ENCODE measurements around the gene MAIP1.

The MAIP1 gene

GRCh38 chr2:199992296-199992695, 36.9 kb downstream of the MAIP1 start:
- TF ChIP-seq, protein P1, sequence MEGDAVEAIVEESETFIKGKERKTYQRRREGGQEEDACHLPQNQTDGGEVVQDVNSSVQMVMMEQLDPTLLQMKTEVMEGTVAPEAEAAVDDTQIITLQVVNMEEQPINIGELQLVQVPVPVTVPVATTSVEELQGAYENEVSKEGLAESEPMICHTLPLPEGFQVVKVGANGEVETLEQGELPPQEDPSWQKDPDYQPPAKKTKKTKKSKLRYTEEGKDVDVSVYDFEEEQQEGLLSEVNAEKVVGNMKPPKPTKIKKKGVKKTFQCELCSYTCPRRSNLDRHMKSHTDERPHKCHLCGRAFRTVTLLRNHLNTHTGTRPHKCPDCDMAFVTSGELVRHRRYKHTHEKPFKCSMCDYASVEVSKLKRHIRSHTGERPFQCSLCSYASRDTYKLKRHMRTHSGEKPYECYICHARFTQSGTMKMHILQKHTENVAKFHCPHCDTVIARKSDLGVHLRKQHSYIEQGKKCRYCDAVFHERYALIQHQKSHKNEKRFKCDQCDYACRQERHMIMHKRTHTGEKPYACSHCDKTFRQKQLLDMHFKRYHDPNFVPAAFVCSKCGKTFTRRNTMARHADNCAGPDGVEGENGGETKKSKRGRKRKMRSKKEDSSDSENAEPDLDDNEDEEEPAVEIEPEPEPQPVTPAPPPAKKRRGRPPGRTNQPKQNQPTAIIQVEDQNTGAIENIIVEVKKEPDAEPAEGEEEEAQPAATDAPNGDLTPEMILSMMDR (IDR thresholded peaks at IDR 0.05; ENCODE audit: control insufficient read depth, insufficient read depth, low read depth, low read length, missing control alignments) = no peak
- DNase-seq (ENCODE audit: low read depth) = no peak
- no peak overlapping the region for H3K4me3 ChIP-seq (ENCODE audit: control insufficient read depth, low read depth, low read length)

GRCh38 chr2:199994371-199994770, 39.0 kb downstream of the MAIP1 start:
- no peak for DNase-seq (ENCODE audit: low read depth)
- TF ChIP-seq, protein P1 (IDR thresholded peaks at IDR 0.05; ENCODE audit: control insufficient read depth, insufficient read depth, low read depth, low read length, missing control alignments) = no peak
- H3K4me3 ChIP-seq (ENCODE audit: control insufficient read depth, low read depth, low read length) = no peak overlapping the region

GRCh38 chr2:199994896-199995295, 39.5 kb downstream of the MAIP1 start:
- TF ChIP-seq, protein P1 (IDR thresholded peaks at IDR 0.05; ENCODE audit: control insufficient read depth, insufficient read depth, low read depth, low read length, missing control alignments) = no peak
- no peak overlapping the region for H3K4me3 ChIP-seq (ENCODE audit: control insufficient read depth, low read depth, low read length)
- DNase-seq (ENCODE audit: low read depth) = no peak

- DNase-seq (ENCODE audit: low read depth) = no peak
- no peak overlapping the region for H3K4me3 ChIP-seq (ENCODE audit: control insufficient read depth, low read depth, low read length)
- TF ChIP-seq, protein P1 (IDR thresholded peaks at IDR 0.05; ENCODE audit: control insufficient read depth, insufficient read depth, low read depth, low read length, missing control alignments) = no peak
Observed at GRCh38 chr2:199997296-199997695, 41.9 kb downstream of the MAIP1 start.

DNA sequence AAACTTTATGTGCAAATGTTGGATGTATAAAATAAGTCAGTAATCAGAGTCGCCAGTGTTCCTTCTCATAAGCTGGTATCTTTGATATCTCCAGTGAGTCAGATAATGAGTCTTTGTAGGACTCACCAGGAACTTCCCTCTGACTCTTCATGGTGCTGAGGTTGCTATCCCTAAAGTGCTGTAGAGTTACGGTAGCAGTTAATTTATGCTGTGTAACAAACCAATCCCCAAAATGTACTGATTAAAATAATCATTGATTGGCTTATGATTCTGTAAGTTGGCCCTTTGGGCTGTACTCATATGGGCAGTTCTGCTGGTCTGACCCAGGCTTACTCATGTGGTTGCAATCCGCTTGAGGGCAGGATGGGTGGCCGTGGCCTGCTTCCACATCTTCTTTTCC, 43.8 kb downstream of the MAIP1 start:
- TF ChIP-seq, protein P1 (IDR thresholded peaks at IDR 0.05; ENCODE audit: control insufficient read depth, insufficient read depth, low read depth, low read length, missing control alignments) = no peak
- no peak overlapping the region for H3K4me3 ChIP-seq (ENCODE audit: control insufficient read depth, low read depth, low read length)
- no peak for DNase-seq (ENCODE audit: low read depth)

DNA sequence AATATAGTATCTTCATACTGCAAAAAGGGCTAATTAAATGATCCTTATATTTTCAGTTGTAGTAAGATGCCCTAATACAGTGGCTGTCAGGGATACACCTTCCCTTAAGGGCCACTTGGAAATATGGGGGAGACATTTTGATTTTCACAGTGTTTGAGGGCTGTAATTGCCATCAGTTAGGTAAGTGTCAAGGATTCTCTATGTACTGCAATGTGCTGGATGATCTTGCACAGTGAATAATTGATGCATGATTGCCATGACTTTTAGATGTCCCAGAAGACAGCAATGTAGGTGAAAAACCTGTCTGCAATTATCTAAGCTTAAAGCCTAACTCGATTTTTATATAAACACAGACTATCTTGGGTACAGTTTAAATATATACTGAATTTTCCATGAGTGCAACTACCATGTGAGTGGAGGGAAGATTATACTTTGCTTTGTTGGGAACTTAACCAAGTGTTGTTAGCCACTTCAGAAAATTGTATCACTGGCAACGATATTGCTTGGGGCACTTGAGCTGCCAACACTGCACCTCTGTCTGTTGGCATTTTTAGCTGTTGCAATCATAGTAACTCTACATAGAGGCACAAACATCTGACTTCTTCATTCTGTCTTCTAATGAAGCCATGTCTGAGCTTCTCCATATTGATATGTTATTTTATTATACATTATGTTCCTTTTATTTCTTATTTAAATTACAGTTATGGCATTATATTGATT, 45.2 kb downstream of the MAIP1 start:
- no peak overlapping the region for H3K4me3 ChIP-seq (ENCODE audit: control insufficient read depth, low read depth, low read length)
- TF ChIP-seq, protein P1 (IDR thresholded peaks at IDR 0.05; ENCODE audit: control insufficient read depth, insufficient read depth, low read depth, low read length, missing control alignments) = no peak
- no peak for DNase-seq (ENCODE audit: low read depth)
